ENCODE results near the gene SPATA31C1. TPM values are rescaled to one million over a fixed set of nuclear protein-coding genes. Genes with fewer than 3 reads are reported as not detected.

SPATA31C1 gene
- total RNA-seq, 6 experiments from 2014 or later: not detected

DNA sequence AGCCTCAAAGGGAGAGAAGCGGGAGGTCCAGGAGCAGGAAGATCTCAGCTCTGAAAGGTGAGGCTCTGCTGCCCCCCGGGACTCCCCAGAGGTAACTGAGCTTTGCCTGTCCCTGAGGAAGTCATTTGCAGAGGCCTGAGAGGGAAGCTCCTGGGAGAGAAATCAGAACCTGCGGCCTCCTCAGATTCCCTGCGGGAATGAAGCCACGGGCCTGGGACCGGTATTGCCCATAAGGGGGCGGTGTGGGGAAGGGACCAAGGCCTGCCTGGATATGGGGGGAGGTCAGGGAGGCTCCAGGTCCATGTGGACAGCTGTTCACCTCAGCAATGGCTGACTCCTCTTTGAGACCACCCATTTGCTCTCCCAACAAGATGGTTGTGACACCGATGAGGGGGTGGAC is 33.8 kb upstream of the SPATA31C1 start:
- peaks cover 5% of the 10 kb centered on the region for H3K27me3 Mint-ChIP-seq (ENCODE audit: insufficient read depth)
- no peak overlapping the region for H3K4me3 Mint-ChIP-seq
- H3K27ac Mint-ChIP-seq: no peak overlapping the region
- peaks cover 16% of the 10 kb centered on the region for H3K4me1 Mint-ChIP-seq (ENCODE audit: low read depth)
- no peak for DNase-seq
- H3K9me3 Mint-ChIP-seq: no peaks in the 10 kb centered on the region; the same call in 1 of the 2 replicates
- no peaks in the 10 kb centered on the region for H3K36me3 Mint-ChIP-seq (ENCODE audit: low read depth)
- TF ChIP-seq, protein P1, sequence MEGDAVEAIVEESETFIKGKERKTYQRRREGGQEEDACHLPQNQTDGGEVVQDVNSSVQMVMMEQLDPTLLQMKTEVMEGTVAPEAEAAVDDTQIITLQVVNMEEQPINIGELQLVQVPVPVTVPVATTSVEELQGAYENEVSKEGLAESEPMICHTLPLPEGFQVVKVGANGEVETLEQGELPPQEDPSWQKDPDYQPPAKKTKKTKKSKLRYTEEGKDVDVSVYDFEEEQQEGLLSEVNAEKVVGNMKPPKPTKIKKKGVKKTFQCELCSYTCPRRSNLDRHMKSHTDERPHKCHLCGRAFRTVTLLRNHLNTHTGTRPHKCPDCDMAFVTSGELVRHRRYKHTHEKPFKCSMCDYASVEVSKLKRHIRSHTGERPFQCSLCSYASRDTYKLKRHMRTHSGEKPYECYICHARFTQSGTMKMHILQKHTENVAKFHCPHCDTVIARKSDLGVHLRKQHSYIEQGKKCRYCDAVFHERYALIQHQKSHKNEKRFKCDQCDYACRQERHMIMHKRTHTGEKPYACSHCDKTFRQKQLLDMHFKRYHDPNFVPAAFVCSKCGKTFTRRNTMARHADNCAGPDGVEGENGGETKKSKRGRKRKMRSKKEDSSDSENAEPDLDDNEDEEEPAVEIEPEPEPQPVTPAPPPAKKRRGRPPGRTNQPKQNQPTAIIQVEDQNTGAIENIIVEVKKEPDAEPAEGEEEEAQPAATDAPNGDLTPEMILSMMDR (IDR thresholded peaks at IDR 0.05): peak; percentile 49; the same call in 1 of the 2 replicates

DNA sequence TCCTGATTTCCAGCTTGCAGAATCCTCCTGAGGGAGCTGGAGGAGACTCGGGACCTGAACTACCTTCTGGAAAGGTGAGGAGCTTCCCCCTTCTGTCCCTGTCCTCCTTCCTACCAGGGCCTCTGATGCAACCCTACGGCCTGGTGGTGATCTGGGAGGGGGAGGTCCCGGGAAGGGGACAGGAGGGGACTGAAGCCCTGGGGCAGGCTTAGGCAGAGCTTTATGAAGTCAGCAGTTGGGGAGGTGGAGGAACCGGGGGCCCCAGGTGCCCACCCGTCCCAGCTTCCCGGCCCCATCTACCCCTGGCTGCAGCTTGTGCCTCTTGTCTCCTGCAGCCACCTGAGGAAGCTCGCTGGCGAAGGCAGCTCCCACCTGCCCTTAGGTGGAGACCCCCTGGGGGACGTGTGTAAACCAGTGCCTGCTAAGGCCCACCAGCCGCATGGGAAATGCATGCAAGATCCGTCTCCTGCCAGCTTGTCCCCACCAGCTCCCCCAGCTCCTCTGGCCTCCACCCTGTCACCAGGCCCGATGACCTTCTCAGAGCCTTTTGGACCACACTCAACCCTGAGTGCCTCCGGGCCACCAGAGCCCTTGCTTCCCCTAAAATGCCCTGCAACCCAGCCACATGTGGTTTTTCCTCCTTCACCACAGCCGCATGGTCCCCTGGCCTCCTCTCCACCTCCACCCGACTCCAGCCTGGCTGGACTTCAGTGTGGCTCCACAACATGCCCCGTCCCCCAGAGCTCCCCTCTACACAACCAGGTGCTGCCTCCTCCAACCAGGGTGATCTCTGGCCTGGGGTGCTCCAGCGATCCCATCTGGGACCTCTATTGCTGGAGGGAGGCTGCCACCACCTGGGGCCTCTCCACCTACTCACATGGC is 32.9 kb upstream of the SPATA31C1 start:
- DNase-seq: no peak
- no peak overlapping the region for H3K4me3 Mint-ChIP-seq
- TF ChIP-seq, protein P1 (IDR thresholded peaks at IDR 0.05): no peak
- H3K9me3 Mint-ChIP-seq: no peaks in the 10 kb centered on the region
- no peak overlapping the region for H3K27ac Mint-ChIP-seq
- no peaks in the 10 kb centered on the region for H3K36me3 Mint-ChIP-seq (ENCODE audit: low read depth)
- H3K27me3 Mint-ChIP-seq (ENCODE audit: insufficient read depth): peaks cover 10% of the 10 kb centered on the region
- peaks cover 8% of the 10 kb centered on the region for H3K4me1 Mint-ChIP-seq (ENCODE audit: low read depth)

DNA sequence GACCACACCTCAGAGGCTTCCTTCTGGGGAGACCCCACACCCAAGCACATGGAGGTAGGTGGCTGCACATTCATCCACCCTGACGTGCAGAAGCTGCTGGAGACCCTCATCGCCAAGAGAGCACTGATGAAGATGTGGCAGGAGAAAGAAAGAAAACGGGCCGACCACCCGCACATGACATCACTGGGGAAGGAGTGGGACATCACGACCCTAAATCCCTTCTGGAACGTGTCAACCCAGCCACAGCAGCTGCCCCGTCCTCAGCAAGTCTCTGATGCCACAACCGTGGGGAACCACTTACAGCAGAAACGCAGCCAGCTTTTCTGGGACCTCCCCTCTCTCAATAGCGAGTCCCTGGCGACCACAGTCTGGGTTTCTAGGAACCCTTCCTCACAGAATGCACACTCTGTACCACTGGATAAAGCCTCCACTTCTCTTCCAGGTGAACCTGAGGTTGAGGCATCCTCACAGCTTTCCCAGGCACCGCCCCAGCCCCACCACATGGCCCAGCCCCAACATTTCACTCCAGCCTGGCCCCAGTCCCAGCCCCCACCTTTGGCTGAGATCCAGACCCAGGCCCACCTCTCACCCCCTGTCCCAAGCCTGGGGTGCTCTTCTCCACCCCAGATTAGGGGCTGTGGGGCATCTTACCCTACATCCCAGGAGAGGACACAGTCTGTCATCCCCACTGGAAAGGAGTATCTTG is 32.1 kb upstream of the SPATA31C1 start:
- no peaks in the 10 kb centered on the region for H3K9me3 Mint-ChIP-seq
- TF ChIP-seq, protein P1 (IDR thresholded peaks at IDR 0.05): no peak
- DNase-seq: no peak
- H3K4me1 Mint-ChIP-seq (ENCODE audit: low read depth): no peaks in the 10 kb centered on the region; the same call in 1 of the 2 replicates
- no peaks in the 10 kb centered on the region for H3K36me3 Mint-ChIP-seq (ENCODE audit: low read depth)
- H3K4me3 Mint-ChIP-seq: no peak overlapping the region
- no peak overlapping the region for H3K27ac Mint-ChIP-seq
- peaks cover 10% of the 10 kb centered on the region for H3K27me3 Mint-ChIP-seq (ENCODE audit: insufficient read depth)

DNA sequence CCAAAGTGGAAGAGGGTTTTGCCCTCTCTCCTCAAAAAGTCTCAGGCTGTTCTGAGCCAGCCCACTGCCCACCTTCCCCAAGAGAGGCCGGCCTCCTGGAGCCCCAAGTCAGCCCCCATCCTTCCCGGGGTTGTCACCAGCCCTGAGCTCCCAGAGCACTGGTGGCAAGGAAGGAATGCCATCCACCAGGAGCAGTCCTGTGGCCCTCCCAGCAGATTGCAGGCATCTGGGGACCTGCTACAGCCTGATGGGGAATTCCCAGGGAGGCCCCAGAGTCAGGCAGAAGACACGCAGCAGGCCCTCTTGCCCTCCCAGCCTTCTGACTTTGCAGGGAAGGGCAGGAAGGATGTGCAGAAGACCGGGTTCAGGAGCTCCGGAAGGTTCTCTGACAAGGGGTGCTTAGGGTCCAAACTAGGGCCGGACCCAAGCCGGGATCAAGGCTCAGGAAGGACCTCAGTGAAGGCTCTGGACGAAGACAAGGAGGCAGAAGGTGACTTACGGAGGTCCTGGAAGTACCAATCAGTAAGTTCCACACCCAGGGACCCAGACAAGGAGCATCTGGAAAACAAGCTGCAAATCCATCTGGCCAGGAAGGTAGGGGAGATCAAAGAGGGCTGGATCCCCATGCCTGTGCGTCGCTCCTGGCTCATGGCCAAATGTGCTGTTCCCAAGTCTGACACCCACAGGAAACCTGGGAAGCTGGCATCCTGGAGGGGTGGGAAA is 31.4 kb upstream of the SPATA31C1 start:
- Mint-ChIP-seq H3K4me1 (ENCODE audit: low read depth) (no peaks in the 10 kb centered on the region), H3K36me3 (ENCODE audit: low read depth) (no peaks in the 10 kb centered on the region), H3K27ac (no peak overlapping the region), H3K4me3 (no peak overlapping the region), H3K9me3 (no peaks in the 10 kb centered on the region), H3K27me3 (ENCODE audit: insufficient read depth) (peaks cover 10% of the 10 kb centered on the region)
- TF ChIP-seq, protein P1 (IDR thresholded peaks at IDR 0.05): no peak
- no peak for DNase-seq

DNA sequence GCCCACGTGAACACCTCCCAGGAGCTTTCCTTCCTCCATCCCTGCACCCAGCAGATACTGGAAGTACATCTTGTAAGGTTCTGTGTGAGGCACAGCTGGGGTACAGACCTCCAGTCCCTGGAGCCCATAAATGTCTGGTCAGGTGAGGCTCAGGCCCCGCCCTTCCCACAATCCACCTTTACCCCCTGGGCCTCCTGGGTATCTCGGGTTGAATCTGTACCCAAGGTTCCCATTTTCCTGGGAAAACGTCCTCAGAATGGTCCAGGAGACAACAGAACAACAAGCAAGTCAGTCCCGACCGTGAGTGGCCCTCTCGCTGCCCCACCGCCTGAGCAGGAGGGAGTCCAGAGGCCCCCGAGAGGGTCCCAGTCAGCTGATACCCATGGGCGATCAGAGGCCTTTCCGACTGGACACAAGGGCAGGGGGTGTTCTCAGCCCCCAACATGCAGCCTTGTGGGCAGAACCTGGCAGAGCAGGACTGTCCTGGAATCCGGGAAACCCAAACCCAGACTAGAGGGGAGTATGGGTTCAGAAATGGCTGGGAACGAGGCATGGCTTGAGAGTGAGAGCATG is 30.7 kb upstream of the SPATA31C1 start:
- no peaks in the 10 kb centered on the region for H3K9me3 Mint-ChIP-seq

More for the DNA sequence above, 30.7 kb upstream of the SPATA31C1 start:
- Mint-ChIP-seq H3K36me3 (ENCODE audit: low read depth) (no peaks in the 10 kb centered on the region), H3K4me3 (no peak overlapping the region), H3K27ac (no peak overlapping the region), H3K27me3 (ENCODE audit: insufficient read depth) (peaks cover 10% of the 10 kb centered on the region), H3K4me1 (ENCODE audit: low read depth) (no peaks in the 10 kb centered on the region)
- TF ChIP-seq, protein P1 (IDR thresholded peaks at IDR 0.05): no peak
- no peak for DNase-seq

Measured in HFFc6 (cell line).